GM12801 (cell line): Measurements from ENCODE around the gene GPR3.

ENCODE experiments used
- CTCF ChIP-seq: IDR thresholded peaks from one replicate; pipeline ENCODE4 v1.5.1; 2011; ENCODE audit warnings: control low read depth; ENCODE audit not compliant: insufficient read length; ENCODE audit errors: extremely low read depth

GPR3 gene

DNA sequence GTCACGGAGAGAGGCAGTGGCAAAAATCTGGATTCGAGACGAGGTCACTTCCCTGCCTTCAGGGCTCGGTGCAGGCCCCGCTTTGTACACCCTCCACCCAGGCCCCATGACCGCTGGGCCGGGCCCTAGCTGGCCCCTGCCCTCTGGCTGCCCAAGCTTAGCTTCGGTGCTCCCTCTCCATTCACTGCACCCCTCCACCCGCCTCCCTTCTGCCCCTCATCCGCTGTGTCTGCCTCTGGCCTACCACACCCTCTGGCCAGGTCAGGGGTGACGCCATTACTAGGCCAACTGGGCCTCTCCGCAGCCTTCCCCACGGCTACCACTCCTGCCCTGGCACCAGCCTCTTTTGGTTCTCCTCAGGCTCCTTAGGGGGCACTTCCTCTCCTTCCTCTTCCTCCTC, 8.8 kb upstream of the GPR3 start:
- TF ChIP-seq CTCF = no peak

- peak; percentile 72 for TF ChIP-seq CTCF
Measured at GRCh38 chr1:27388337-27389005, 4.0 kb upstream of the GPR3 start.

DNA sequence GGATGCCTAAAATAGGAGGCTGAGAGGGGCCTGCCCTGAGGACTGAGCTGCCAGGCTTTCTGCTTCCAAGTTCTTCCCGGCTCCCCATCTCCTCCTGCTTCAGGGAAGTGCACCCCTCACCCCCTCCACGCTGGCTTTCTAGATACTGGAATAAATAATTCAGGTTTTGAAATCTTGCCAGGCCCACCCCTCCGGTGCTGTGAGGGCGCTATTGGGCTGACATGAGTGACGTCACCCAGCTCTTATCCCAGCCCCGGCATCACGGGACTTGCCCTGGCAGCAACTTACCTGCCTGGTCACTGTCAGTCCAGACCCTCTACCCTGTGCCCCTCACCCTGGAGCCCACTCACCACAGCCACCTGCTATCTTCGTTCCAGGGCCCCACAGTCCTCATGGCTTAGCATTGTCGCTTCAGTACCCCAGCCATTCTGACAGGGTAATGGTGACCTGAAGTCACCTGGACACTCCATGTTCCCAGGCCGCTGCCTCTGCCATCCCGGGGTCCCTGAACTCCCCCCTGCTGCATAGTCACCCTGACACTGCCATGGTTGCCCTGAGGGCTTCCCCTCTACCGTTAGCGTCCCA, 819 bp upstream of the GPR3 start:
- TF ChIP-seq CTCF = no peak

DNA sequence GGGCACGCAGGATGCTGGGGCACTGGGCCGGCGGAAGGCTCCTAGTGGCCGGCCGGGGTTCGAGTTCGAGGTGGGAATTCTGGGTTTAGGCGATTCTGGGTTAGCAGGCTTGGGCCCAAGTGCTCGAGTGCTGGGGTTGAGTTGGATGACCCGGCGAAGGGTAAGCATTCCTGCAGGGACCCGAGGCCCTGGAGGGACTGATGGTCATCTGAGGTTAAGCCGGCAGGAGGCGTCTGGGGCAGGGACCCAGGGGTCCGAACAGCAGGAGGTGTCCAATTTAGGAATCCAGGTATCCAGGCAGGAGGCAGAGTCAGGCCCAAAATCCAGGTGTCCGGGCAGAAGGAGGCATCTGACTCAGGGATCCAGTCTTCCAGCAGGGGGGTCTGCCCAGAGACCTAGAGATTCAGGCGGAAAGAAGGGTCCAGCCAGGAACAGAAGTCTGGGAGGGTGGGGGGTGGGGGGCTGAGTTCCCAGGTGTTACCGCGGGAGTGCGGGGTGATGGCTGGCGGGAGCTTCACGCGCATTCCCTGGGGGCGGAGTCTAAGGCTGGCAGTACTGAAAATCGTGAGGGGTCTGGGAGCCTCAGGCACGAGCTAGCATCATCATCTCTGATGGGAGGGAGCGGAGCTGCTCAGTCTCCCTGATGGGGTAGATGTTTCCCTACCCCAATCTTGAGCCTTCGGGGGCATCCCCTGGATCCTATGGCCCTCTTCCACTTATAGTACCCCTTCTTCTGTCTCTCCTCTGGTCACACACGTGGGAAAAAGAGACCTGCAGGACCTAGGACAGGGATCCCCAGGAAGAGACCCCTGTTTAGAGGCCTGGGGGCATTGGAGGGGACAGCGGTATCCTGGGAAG, 585 bp downstream of the GPR3 start:
- TF ChIP-seq CTCF = no peak

GRCh38 chr1:27393641-27394281, 1.3 kb downstream of the GPR3 start:
- TF ChIP-seq CTCF = no peak

DNA sequence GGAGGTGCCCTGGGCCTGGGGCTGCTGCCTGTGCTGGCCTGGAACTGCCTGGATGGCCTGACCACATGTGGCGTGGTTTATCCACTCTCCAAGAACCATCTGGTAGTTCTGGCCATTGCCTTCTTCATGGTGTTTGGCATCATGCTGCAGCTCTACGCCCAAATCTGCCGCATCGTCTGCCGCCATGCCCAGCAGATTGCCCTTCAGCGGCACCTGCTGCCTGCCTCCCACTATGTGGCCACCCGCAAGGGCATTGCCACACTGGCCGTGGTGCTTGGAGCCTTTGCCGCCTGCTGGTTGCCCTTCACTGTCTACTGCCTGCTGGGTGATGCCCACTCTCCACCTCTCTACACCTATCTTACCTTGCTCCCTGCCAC, 1.8 kb downstream of the GPR3 start:
- no peak for TF ChIP-seq CTCF

DNA sequence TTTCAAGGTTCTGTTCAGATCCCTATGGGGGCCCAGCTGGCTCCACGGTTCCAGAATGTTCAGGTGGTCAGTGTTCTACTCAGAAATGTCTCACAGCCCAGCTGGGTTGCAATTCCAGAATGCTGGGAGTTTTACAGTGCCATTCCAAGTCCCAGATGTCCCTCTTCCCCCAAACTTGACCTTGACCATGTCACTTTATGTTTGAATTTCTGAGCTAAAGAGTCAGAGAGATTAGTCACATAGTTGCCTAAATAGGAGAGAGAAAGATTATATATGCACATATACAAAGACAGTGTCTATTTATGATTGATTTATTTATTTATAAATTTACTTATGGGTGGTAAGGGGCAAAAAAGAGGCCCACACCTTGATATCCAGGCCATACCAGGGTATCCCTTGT, 2.5 kb downstream of the GPR3 start:
- TF ChIP-seq CTCF = no peak
